Measurements from ENCODE around the gene TMCO4.

TMCO4 gene

GRCh38 chr1:19756480-19756879 lies 43.2 kb downstream of the TMCO4 start:
- no peaks in the 10 kb centered on the region for H3K27me3 Mint-ChIP-seq (ENCODE audit: low read depth)
- H3K36me3 Mint-ChIP-seq (ENCODE audit: low read depth): no peaks in the 10 kb centered on the region
- no peak overlapping the region for H3K27ac Mint-ChIP-seq
- H3K4me1 Mint-ChIP-seq (ENCODE audit: low read depth): no peaks in the 10 kb centered on the region
- H3K9me3 Mint-ChIP-seq: no peaks in the 10 kb centered on the region
- H3K4me3 Mint-ChIP-seq: no peak overlapping the region

GRCh38 chr1:19754482-19754881 lies 45.2 kb downstream of the TMCO4 start:
- H3K4me3 Mint-ChIP-seq: no peak overlapping the region
- H3K27me3 Mint-ChIP-seq (ENCODE audit: low read depth): no peaks in the 10 kb centered on the region
- no peaks in the 10 kb centered on the region for H3K4me1 Mint-ChIP-seq (ENCODE audit: low read depth)
- peaks cover 2% of the 10 kb centered on the region for H3K36me3 Mint-ChIP-seq (ENCODE audit: low read depth)
- H3K27ac Mint-ChIP-seq: no peak overlapping the region
- H3K9me3 Mint-ChIP-seq: no peaks in the 10 kb centered on the region

- Mint-ChIP-seq H3K9me3 (no peaks in the 10 kb centered on the region), H3K4me1 (ENCODE audit: low read depth) (no peaks in the 10 kb centered on the region), H3K36me3 (ENCODE audit: low read depth) (peaks cover 2% of the 10 kb centered on the region)
These were observed 47.5 kb downstream of the TMCO4 start for GRCh38 chr1:19752083-19752696.

GRCh38 chr1:19750882-19751276 lies 48.8 kb downstream of the TMCO4 start:
- H3K9me3 Mint-ChIP-seq: no peaks in the 10 kb centered on the region
- H3K36me3 Mint-ChIP-seq (ENCODE audit: low read depth): peaks cover 2% of the 10 kb centered on the region

More at GRCh38 chr1:19752083-19752696, 47.5 kb downstream of the TMCO4 start:
- Mint-ChIP-seq H3K27ac (no peak overlapping the region), H3K4me3 (no peak overlapping the region), H3K27me3 (ENCODE audit: low read depth) (no peaks in the 10 kb centered on the region)

GRCh38 chr1:19750101-19750881 lies 49.4 kb downstream of the TMCO4 start:
- Mint-ChIP-seq H3K4me3 (no peak overlapping the region), H3K9me3 (no peaks in the 10 kb centered on the region), H3K36me3 (ENCODE audit: low read depth) (peaks cover 2% of the 10 kb centered on the region), H3K27ac (no peak overlapping the region), H3K27me3 (ENCODE audit: low read depth) (no peaks in the 10 kb centered on the region), H3K4me1 (ENCODE audit: low read depth) (no peaks in the 10 kb centered on the region)

More at GRCh38 chr1:19750882-19751276, 48.8 kb downstream of the TMCO4 start:
- Mint-ChIP-seq H3K4me3 (no peak overlapping the region), H3K4me1 (ENCODE audit: low read depth) (no peaks in the 10 kb centered on the region), H3K27ac (no peak overlapping the region), H3K27me3 (ENCODE audit: low read depth) (no peaks in the 10 kb centered on the region)

- no peaks in the 10 kb centered on the region for H3K9me3 Mint-ChIP-seq
- no peak overlapping the region for H3K4me3 Mint-ChIP-seq
- no peaks in the 10 kb centered on the region for H3K27me3 Mint-ChIP-seq (ENCODE audit: low read depth)
- peaks cover 6% of the 10 kb centered on the region for H3K36me3 Mint-ChIP-seq (ENCODE audit: low read depth)
- H3K27ac Mint-ChIP-seq: no peak overlapping the region
- H3K4me1 Mint-ChIP-seq (ENCODE audit: low read depth): no peaks in the 10 kb centered on the region
These were observed 50.0 kb downstream of the TMCO4 start for GRCh38 chr1:19749685-19750084.

GRCh38 chr1:19747761-19748160 lies 52.0 kb downstream of the TMCO4 start:
- Mint-ChIP-seq H3K27me3 (ENCODE audit: low read depth) (no peaks in the 10 kb centered on the region), H3K27ac (no peak overlapping the region), H3K9me3 (no peaks in the 10 kb centered on the region), H3K4me1 (ENCODE audit: low read depth) (no peaks in the 10 kb centered on the region), H3K4me3 (no peak overlapping the region), H3K36me3 (ENCODE audit: low read depth) (peaks cover 6% of the 10 kb centered on the region)

GRCh38 chr1:19744886-19745285 lies 54.8 kb downstream of the TMCO4 start:
- H3K9me3 Mint-ChIP-seq: no peaks in the 10 kb centered on the region
- peaks cover 4% of the 10 kb centered on the region for H3K36me3 Mint-ChIP-seq (ENCODE audit: low read depth)
- H3K4me1 Mint-ChIP-seq (ENCODE audit: low read depth): no peaks in the 10 kb centered on the region
- no peak overlapping the region for H3K27ac Mint-ChIP-seq
- H3K27me3 Mint-ChIP-seq (ENCODE audit: low read depth): no peaks in the 10 kb centered on the region
- H3K4me3 Mint-ChIP-seq: no peak overlapping the region

GRCh38 chr1:19744335-19744743 lies 55.4 kb downstream of the TMCO4 start:
- H3K27me3 Mint-ChIP-seq (ENCODE audit: low read depth): no peaks in the 10 kb centered on the region
- no peak overlapping the region for H3K4me3 Mint-ChIP-seq
- no peaks in the 10 kb centered on the region for H3K4me1 Mint-ChIP-seq (ENCODE audit: low read depth)
- H3K9me3 Mint-ChIP-seq: no peaks in the 10 kb centered on the region
- H3K36me3 Mint-ChIP-seq (ENCODE audit: low read depth): peaks cover 4% of the 10 kb centered on the region
- H3K27ac Mint-ChIP-seq: no peak overlapping the region

GRCh38 chr1:19743793-19744192 lies 55.9 kb downstream of the TMCO4 start:
- Mint-ChIP-seq H3K36me3 (ENCODE audit: low read depth) (peaks cover 7% of the 10 kb centered on the region), H3K27ac (no peak overlapping the region), H3K27me3 (ENCODE audit: low read depth) (no peaks in the 10 kb centered on the region), H3K4me3 (no peak overlapping the region), H3K4me1 (ENCODE audit: low read depth) (no peaks in the 10 kb centered on the region), H3K9me3 (no peaks in the 10 kb centered on the region)

- Mint-ChIP-seq H3K4me1 (ENCODE audit: low read depth) (no peaks in the 10 kb centered on the region), H3K4me3 (no peak overlapping the region), H3K27ac (no peak overlapping the region), H3K27me3 (ENCODE audit: low read depth) (no peaks in the 10 kb centered on the region), H3K36me3 (ENCODE audit: low read depth) (peaks cover 7% of the 10 kb centered on the region), H3K9me3 (no peaks in the 10 kb centered on the region)
These were observed 56.5 kb downstream of the TMCO4 start for GRCh38 chr1:19743180-19743579.

- H3K27me3 Mint-ChIP-seq (ENCODE audit: low read depth): no peaks in the 10 kb centered on the region
- H3K27ac Mint-ChIP-seq: no peak overlapping the region
- H3K4me1 Mint-ChIP-seq (ENCODE audit: low read depth): no peaks in the 10 kb centered on the region
- H3K4me3 Mint-ChIP-seq: no peak overlapping the region
- H3K9me3 Mint-ChIP-seq: no peaks in the 10 kb centered on the region
- peaks cover 3% of the 10 kb centered on the region for H3K36me3 Mint-ChIP-seq (ENCODE audit: low read depth)
These were observed 60.1 kb downstream of the TMCO4 start for GRCh38 chr1:19739628-19740027.

GRCh38 chr1:19738669-19739068 lies 61.0 kb downstream of the TMCO4 start:
- H3K4me1 Mint-ChIP-seq (ENCODE audit: low read depth): no peaks in the 10 kb centered on the region
- H3K4me3 Mint-ChIP-seq: no peak overlapping the region
- H3K27me3 Mint-ChIP-seq (ENCODE audit: low read depth): no peaks in the 10 kb centered on the region
- H3K27ac Mint-ChIP-seq: no peak overlapping the region
- peaks cover 3% of the 10 kb centered on the region for H3K36me3 Mint-ChIP-seq (ENCODE audit: low read depth)
- H3K9me3 Mint-ChIP-seq: no peaks in the 10 kb centered on the region

GRCh38 chr1:19738076-19738475 lies 61.6 kb downstream of the TMCO4 start:
- no peak overlapping the region for H3K4me3 Mint-ChIP-seq
- no peaks in the 10 kb centered on the region for H3K4me1 Mint-ChIP-seq (ENCODE audit: low read depth)
- no peaks in the 10 kb centered on the region for H3K27me3 Mint-ChIP-seq (ENCODE audit: low read depth)
- H3K36me3 Mint-ChIP-seq (ENCODE audit: low read depth): peaks cover 3% of the 10 kb centered on the region
- H3K27ac Mint-ChIP-seq: no peak overlapping the region
- H3K9me3 Mint-ChIP-seq: no peaks in the 10 kb centered on the region

GRCh38 chr1:19737104-19737825 lies 62.5 kb downstream of the TMCO4 start:
- H3K36me3 Mint-ChIP-seq (ENCODE audit: low read depth): peaks cover 3% of the 10 kb centered on the region
- H3K9me3 Mint-ChIP-seq: no peaks in the 10 kb centered on the region
- H3K27ac Mint-ChIP-seq: no peak overlapping the region
- H3K27me3 Mint-ChIP-seq (ENCODE audit: low read depth): no peaks in the 10 kb centered on the region
- no peaks in the 10 kb centered on the region for H3K4me1 Mint-ChIP-seq (ENCODE audit: low read depth)
- no peak overlapping the region for H3K4me3 Mint-ChIP-seq

Measured in T-helper 1 cell treated with Interleukin-12 subunit alpha and Interleukin-12 subunit beta and Interleukin-4 antibody, amounts not matched to agents 30 μg/mL and 1 μg/mL, for 36 hours (primary cell).